ENCODE results near the gene TSPO.

TSPO gene

GRCh38 chr22:43179911-43180195 lies 28.5 kb downstream of the TSPO start:
- no peak for DNase-seq

GRCh38 chr22:43180670-43181069 lies 29.3 kb downstream of the TSPO start:
- no peak for DNase-seq

GRCh38 chr22:43181321-43182076 lies 30.1 kb downstream of the TSPO start:
- no peak for DNase-seq

DNA sequence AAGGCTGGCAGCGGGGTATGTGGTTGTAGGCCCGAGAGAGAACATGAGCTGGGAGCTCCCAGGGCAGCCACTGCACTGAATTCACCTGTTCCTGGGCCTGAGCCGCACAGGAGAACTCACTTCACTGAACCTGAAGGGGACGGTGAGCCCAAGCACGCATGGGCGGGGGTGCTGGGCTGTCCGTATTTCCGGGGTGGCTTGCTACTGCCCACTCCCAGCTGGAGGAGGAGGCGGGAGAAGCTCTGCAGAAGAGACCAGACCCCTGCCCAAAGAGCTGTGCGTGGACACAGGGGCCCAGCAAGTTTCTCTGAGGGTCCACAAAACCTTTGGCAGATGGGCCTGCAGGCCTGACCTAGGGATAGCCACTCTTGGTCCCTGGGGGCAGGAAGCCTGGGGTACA lies 30.8 kb downstream of the TSPO start:
- no peak for DNase-seq

GRCh38 chr22:43182726-43183125 lies 31.4 kb downstream of the TSPO start:
- DNase-seq: no peak

- no peak for DNase-seq
Observed at GRCh38 chr22:43183496-43184277, 32.3 kb downstream of the TSPO start.

- peak; percentile 40 for DNase-seq
Observed at GRCh38 chr22:43185860-43186261, 34.5 kb downstream of the TSPO start.

- peak; percentile 11 for DNase-seq
Observed at GRCh38 chr22:43186272-43187170, 35.2 kb downstream of the TSPO start, which contains the start of gene TTLL12. Gene TTLL12 (minus strand): TSS chr22:43187134. CDS start chr22:43187069, 65 bp downstream.

DNA sequence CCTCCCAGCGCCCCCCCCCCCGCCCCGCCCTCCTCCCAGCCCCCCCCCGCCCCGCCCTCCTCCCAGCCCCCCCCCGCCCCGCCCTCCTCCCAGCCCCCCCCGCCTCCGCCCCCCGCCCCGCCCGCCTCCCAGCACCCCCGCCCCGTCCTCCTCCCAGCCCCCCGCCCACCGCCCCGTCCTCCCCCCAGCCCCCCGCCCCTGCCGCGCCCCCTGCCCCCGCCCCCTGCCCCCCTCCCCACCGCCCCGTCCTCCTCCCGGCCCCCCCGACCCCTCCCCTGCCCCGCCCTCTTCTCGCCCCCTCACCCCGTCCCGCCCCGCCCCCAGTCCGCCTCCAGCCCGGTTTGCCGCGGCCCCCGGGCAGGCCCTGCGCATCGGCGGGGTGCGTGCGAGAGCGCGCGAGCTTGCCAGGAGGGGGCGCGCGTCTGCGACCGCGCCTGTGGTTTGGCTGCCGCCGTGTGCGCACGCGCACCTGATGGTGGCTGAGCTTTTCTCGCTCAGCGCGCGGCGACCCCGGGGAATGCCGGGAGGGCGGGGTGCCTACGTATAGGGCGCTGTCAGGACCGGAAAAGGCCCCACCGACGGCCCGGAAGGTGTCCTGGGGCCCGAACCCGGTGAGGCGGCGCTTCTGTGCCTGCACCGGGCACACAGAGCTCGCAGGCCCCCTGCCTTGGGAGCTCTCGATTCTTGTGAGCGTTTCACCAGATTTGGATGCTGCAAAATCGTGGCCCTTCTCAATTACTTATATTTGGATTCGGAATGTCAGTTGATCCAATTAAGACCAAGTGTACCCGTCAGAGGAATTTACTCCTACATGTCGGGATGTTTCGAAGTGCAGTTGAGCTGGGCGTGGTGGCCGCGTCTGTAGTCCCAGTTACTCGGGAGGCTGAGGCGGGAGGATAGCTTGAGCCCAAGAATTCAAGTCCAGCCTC lies 36.1 kb downstream of the TSPO start:
- DNase-seq: peak; percentile 93

DNA sequence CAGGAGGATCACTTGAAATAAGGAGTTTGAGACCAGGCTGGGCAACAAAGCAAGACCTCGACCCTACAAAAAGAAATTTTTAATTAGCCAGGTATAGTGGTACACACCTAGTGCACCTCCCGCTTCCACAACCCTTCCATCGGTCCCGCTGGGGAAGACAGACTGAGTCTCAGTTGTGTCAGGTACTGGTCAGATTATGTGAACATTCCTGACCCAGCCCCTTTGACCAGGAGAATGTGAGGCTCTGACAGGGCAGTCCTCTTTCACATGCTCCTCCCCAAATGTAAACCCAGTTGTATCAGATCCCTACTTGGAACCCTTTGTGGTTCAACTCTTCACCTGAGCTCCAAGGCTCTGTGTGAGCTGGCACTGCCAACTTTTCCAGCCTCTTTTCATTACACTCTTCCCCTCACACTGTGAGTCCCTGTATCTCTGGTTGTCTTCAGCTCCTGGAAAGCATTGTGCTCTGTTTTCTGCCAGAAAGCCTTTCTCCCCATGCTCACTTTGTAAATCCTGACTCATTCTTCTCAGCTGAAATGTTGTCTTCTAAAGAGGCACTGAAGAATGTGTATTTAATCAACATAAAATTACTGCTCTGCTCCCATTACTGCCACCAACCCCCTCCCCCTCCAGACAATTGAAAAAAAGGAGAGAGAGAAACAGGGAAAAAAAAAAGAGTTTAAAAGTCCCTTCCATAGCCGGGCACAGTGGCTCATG lies 37.6 kb downstream of the TSPO start:
- no peak for DNase-seq

DNA sequence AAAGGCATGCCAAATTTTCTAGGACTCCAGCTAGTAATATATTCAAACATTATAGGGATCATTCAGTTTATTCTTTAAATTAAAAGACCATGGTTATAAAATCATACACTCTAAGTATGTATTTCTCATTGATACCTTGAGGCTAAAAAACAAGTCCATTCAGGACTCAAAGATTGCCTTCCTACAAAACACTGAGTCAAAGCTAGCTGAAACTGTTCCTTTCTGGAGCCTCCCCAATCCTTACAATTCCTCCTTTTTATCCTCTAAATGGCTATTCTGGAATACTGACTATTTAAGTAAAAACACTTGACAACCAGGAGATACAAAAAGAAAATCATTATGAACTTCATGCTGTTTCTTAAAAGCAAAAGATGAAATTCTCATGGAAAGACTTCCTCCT lies 40.5 kb downstream of the TSPO start:
- DNase-seq: no peak

GRCh38 chr22:43197271-43197941 lies 46.0 kb downstream of the TSPO start:
- no peak for DNase-seq

DNA sequence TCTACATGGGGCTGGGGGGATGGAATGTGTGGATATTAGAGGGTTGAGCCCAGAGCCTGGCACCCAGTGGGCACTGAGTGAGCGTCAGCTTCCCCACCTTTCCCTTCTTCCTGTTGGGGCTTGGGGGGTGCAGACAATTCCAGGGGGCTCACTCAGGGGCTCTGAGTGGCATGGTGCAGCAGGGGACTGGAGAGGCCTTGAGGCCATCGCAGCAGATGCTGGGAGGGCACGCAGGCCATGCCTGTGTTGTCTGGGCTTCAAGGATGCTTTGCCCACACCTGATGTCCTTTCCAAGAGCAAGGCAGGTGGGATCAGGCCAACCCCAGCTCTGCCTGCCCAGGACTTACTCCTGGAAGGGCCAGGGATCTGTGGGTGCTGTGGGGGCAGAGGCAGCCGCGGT lies 46.8 kb downstream of the TSPO start:
- no peak for DNase-seq

GRCh38 chr22:43198936-43199335 lies 47.6 kb downstream of the TSPO start:
- DNase-seq: no peak

DNA sequence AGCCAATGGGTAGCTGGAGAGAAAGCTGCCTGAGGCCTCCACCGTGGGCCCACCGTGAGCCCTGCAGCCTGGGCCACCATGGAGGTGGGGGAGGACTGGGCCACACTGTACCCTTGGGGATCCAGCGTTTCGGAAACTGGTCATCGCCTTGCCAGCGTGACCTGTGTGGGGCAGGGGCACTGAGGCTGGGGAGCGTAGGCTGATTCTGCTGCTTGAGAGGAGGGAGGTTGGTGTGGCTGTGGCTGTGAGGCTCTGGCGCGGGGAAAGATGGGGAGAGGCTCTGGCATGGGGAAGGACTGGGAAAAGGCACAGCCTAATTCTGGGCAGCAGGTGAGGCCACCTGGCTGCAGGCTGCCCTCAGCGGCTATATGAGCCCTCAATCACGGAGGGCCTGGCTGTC lies 48.2 kb downstream of the TSPO start:
- DNase-seq: no peak

- no peak for DNase-seq
Observed at GRCh38 chr22:43200031-43200430, 48.7 kb downstream of the TSPO start.

GRCh38 chr22:43200555-43200954 lies 49.2 kb downstream of the TSPO start:
- DNase-seq: no peak

DNA sequence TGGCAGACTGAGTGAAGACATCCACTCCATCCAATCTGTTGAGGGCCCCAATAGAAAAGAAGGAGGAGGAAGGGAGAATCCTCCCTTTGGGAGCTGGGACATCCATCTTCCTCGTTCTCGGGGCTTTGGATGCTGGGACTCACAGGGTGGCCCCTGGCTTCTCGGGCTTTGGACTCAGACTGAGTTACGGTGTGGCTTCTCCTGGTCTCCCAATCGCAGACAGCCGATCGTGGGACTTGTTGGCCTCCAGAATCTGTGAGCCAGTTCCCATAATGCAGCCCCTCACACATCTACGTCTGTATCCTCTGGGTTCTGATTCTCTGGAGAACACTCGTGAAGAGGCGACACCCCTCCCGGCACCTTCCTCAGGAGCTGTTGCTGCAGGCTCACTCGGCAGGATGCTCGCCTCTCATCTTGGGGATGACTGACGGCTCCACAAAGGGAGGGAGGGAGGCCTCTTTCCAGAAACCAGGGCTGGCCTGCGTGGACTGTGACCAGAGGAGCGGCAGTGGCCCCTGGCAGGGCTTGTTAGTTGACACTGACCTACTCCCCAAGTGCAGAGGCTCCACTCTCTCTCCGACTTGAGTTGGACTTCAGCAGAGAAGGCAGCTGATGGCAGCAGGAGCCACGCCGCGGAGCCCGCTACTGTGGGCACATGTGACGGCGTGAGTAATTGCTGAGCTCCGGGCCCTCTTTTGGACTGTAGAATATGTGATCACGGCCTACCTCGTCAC lies 50.3 kb downstream of the TSPO start:
- no peak for DNase-seq

GRCh38 chr22:43202326-43202725 lies 51.0 kb downstream of the TSPO start:
- no peak for DNase-seq

DNA sequence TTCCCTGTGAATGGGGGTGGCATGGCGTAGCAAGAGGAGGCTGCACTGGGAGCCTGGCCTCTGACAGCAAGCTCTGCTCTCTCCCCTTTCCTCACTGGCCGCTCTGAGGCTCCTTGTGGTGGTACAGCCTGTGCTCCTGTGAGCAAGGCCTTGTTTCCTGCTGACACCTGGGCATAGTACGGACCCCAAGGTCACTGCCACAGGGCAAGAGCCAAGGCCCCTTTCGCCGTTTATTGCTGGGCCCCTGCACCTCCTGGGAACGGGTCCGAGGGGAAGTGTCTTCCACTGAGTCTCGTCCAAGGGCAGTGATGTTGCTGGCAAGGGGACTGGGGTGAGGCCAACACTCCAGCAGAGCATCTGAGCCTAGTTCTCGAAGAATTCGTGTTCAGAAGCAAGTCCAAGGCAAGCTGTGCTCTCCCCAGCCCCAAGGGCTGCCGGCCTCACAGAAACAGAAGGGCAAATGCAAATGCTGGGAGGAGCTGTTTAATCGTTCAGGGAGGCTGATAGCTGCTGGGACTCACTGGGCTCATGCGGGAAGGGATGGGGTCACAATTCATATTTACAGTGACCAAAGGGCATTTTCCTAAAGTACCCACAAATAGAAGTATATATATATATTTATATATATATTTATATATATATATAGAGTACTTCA lies 51.5 kb downstream of the TSPO start:
- no peak for DNase-seq

Measured in NCI-H1694 treated with DMSO at 0.1 percent for 48 hours (cell line).